NCI-H345 treated with DMSO at 0.1 percent for 48 hours (cell line): ENCODE measurements around the gene ATP10A.

Experiments
- DNase-seq: peaks from one replicate; lab custom pipeline; 2025; ENCODE audit not compliant: unreplicated experiment; lab: John Stamatoyannopoulos, UW

The ATP10A gene

GRCh38 chr15:25830844-25831451 is 32.2 kb downstream of the ATP10A start:
- no peak for DNase-seq

- no peak for DNase-seq
These were observed 34.1 kb downstream of the ATP10A start for GRCh38 chr15:25829073-25829472.

GRCh38 chr15:25825207-25825606 is 37.9 kb downstream of the ATP10A start:
- no peak for DNase-seq

- no peak for DNase-seq
These were observed 38.5 kb downstream of the ATP10A start for GRCh38 chr15:25824618-25825017.

GRCh38 chr15:25812845-25813244 is 50.3 kb downstream of the ATP10A start:
- DNase-seq, result no peak

- DNase-seq, result no peak
These were observed 51.1 kb downstream of the ATP10A start for GRCh38 chr15:25812073-25812472.

- no peak for DNase-seq
These were observed 51.6 kb downstream of the ATP10A start for GRCh38 chr15:25811481-25811906.

GRCh38 chr15:25810631-25811091 is 52.5 kb downstream of the ATP10A start:
- no peak for DNase-seq

GRCh38 chr15:25810154-25810553 is 53.0 kb downstream of the ATP10A start:
- DNase-seq, result no peak

GRCh38 chr15:25807063-25807462 is 56.1 kb downstream of the ATP10A start:
- DNase-seq, result no peak

GRCh38 chr15:25805031-25805430 is 58.1 kb downstream of the ATP10A start:
- DNase-seq, result no peak

- no peak for DNase-seq
These were observed 58.7 kb downstream of the ATP10A start for GRCh38 chr15:25804451-25804850.

- DNase-seq, result no peak
These were observed 59.6 kb downstream of the ATP10A start for GRCh38 chr15:25803541-25803940.

- no peak for DNase-seq
These were observed 60.1 kb downstream of the ATP10A start for GRCh38 chr15:25803036-25803435.

- DNase-seq, result no peak
These were observed 60.8 kb downstream of the ATP10A start for GRCh38 chr15:25802285-25802830.

- DNase-seq, result no peak
These were observed 61.4 kb downstream of the ATP10A start for GRCh38 chr15:25801586-25802284.

GRCh38 chr15:25800761-25801515 is 62.2 kb downstream of the ATP10A start:
- no peak for DNase-seq

- DNase-seq, result no peak
These were observed 63.0 kb downstream of the ATP10A start for GRCh38 chr15:25799906-25800700.

GRCh38 chr15:25797936-25798901 is 64.9 kb downstream of the ATP10A start:
- no peak for DNase-seq

- DNase-seq, result no peak
These were observed 65.6 kb downstream of the ATP10A start for GRCh38 chr15:25797511-25797935.
